H1 (cell line): ENCODE results near the gene BCL7B. TPM values are rescaled to one million over a fixed set of nuclear protein-coding genes. Genes with fewer than 3 reads are reported as not detected.

Experiments used
- CTCF ChIA-PET: fragments of 300-600 bp; sonication (Branson Sonifier 250); formaldehyde crosslinking; loops from one replicate; lab custom pipeline; 2021; ENCODE audit not compliant: partially characterized antibody; lab: Charles Lee
- POLR2A ChIA-PET: fragments of 300-600 bp; sonication (Branson Sonifier 250); formaldehyde crosslinking; loops from one replicate; lab custom pipeline; 2021; ENCODE audit warnings: inconsistent platforms; ENCODE audit not compliant: partially characterized antibody; lab: Charles Lee
- DNase-seq, 2 experiments: peaks; one replicate each; pipeline versions ENCODE4 v3.0.0 to v3.0.0-alpha.2; 2010 to 2022; ENCODE audit warnings: low spot score in 2 of 2, low read depth in 1 of 2, mixed read lengths in 1 of 2
- FAIRE-seq: peaks from 2 replicates; lab custom pipeline; 2011; peaks lifted over from hg19 to GRCh38; lab: Jason Lieb, UNC
- H2AFZ ChIP-seq: 2 replicates; pipeline ENCODE4 v1.8.1; 2012; ENCODE audit warnings: low read length, inconsistent platforms
- H2AK5ac ChIP-seq: 2 replicates; pipeline ENCODE4 v1.6.1; 2013; ENCODE audit warnings: low read depth, low read length
- H2BK120ac ChIP-seq: replicated peaks from 2 replicates; pipeline ENCODE3; 2013; ENCODE audit warnings: low read depth, low read length, inconsistent platforms
- H2BK12ac ChIP-seq: 2 replicates; pipeline ENCODE4 v1.6.1; 2013; ENCODE audit warnings: low read depth, low read length
- H2BK15ac ChIP-seq: 2 replicates; pipeline ENCODE4 v1.6.1; 2013; ENCODE audit warnings: low read length
- H2BK20ac ChIP-seq: 2 replicates; pipeline ENCODE4 v1.6.1; 2013; ENCODE audit warnings: low read length
- H2BK5ac ChIP-seq: 2 replicates; pipeline ENCODE4 v1.6.1; 2013; ENCODE audit warnings: low read depth, low read length
- H3K14ac ChIP-seq: 2 replicates; pipeline ENCODE4 v1.6.1; 2013; ENCODE audit warnings: inconsistent platforms; ENCODE audit not compliant: insufficient read length
- H3K18ac ChIP-seq: 2 replicates; pipeline ENCODE4 v1.6.1; 2013; ENCODE audit warnings: low read length; ENCODE audit errors: extremely low read depth
- H3K23ac ChIP-seq: 2 replicates; pipeline ENCODE4 v1.6.1; 2013; ENCODE audit warnings: inconsistent platforms; ENCODE audit not compliant: insufficient read length
- H3K23me2 ChIP-seq: 2 replicates; pipeline ENCODE4 v1.6.1; 2013; ENCODE audit warnings: low read depth, low read length
- H3K27ac ChIP-seq: 2 replicates; pipeline ENCODE4 v1.6.1; 2011; ENCODE audit warnings: low read depth, low read length, inconsistent platforms
- H3K27me3 ChIP-seq, 4 experiments: replicated peaks in 1 of 4; 1 replicate in 1 of 4; 2 replicates in 3 of 4; pipeline versions ENCODE4 v1.6.1 to v1.8.1; 2011 to 2013; ENCODE audit warnings: low read length in 3 of 4, mild to moderate bottlenecking in 3 of 4, inconsistent platforms in 2 of 4, mixed read lengths in 2 of 4, moderate library complexity in 1 of 4; ENCODE audit not compliant: control insufficient read depth in 3 of 4, insufficient read depth in 3 of 4; ENCODE audit errors: extremely low read depth in 1 of 4
- H3K36me3 ChIP-seq, 4 experiments: 2 replicates each; pipeline versions ENCODE4 v1.6.1 to v1.8.1; 2011 to 2013; ENCODE audit warnings: mild to moderate bottlenecking in 4 of 4, low read length in 3 of 4, moderate library complexity in 2 of 4, control low read depth in 1 of 4, inconsistent platforms in 1 of 4; ENCODE audit not compliant: insufficient read depth in 4 of 4, control insufficient read depth in 2 of 4
- H3K4ac ChIP-seq: replicated peaks from 2 replicates; pipeline ENCODE3; 2013; ENCODE audit warnings: low read length, low read depth, mixed read lengths, inconsistent platforms; ENCODE audit not compliant: insufficient read length
- H3K4me1 ChIP-seq, 4 experiments: replicated peaks in 1 of 4; 1 replicate in 1 of 4; 2 replicates in 3 of 4; pipeline versions ENCODE4 v1.6.1 to v1.8.1; 2011 to 2013; ENCODE audit warnings: low read length in 3 of 4, inconsistent platforms in 2 of 4, mixed read lengths in 1 of 4; ENCODE audit not compliant: insufficient read depth in 4 of 4, control insufficient read depth in 3 of 4
- H3K4me2 ChIP-seq, 2 experiments: 2 replicates each; pipeline versions ENCODE4 v1.6.1 to v1.8.1; 2011 to 2013; ENCODE audit warnings: low read depth in 2 of 2, low read length in 2 of 2, control low read depth in 1 of 2, inconsistent platforms in 1 of 2, mild to moderate bottlenecking in 1 of 2; ENCODE audit not compliant: insufficient read depth in 1 of 2
- H3K4me3 ChIP-seq, 4 experiments: fragments of 200-600, 300-600 bp in 1 of 4; sonication (generic), shearing (Covaris generic), sonication (Bioruptor Twin) in 1 of 4; 2 replicates each; pipeline versions ENCODE4 v1.5.1 to v1.8.1; 2011 to 2016; ENCODE audit warnings: low read length in 4 of 4, low read depth in 3 of 4, control low read depth in 2 of 4, inconsistent platforms in 2 of 4, mild to moderate bottlenecking in 2 of 4, mixed read lengths in 1 of 4, moderate library complexity in 1 of 4; ENCODE audit not compliant: insufficient read depth in 2 of 4; ENCODE audit errors: extremely low read depth in 1 of 4
- H3K56ac ChIP-seq: replicated peaks from 2 replicates; pipeline ENCODE3; 2013; ENCODE audit warnings: low read depth, mild to moderate bottlenecking, mixed read lengths, low read length, inconsistent platforms; ENCODE audit not compliant: insufficient read length
- H3K79me1 ChIP-seq: 2 replicates; pipeline ENCODE4 v1.6.1; 2013; ENCODE audit warnings: low read depth, low read length, control low read depth
- H3K79me2 ChIP-seq, 2 experiments: 2 replicates each; pipeline versions ENCODE4 v1.6.1 to v1.8.1; 2012 to 2013; ENCODE audit warnings: low read length in 2 of 2, mild to moderate bottlenecking in 2 of 2, inconsistent platforms in 1 of 2; ENCODE audit not compliant: insufficient read depth in 2 of 2, control insufficient read depth in 1 of 2
- H3K9ac ChIP-seq, 4 experiments: replicated peaks in 1 of 4; 1 replicate in 1 of 4; 2 replicates in 3 of 4; pipeline versions ENCODE4 v1.6.1 to v1.8.1; 2011 to 2013; ENCODE audit warnings: low read depth in 3 of 4, low read length in 3 of 4, control low read depth in 2 of 4, mild to moderate bottlenecking in 2 of 4, moderate library complexity in 2 of 4, inconsistent platforms in 1 of 4; ENCODE audit errors: extremely low read depth in 1 of 4
- H3K9me3 ChIP-seq, 2 experiments: 2 replicates each; pipeline versions ENCODE4 v1.6.1 to v1.8.1; 2012 to 2013; ENCODE audit warnings: mild to moderate bottlenecking in 2 of 2, moderate library complexity in 2 of 2, control low read depth in 1 of 2, inconsistent platforms in 1 of 2, low read depth in 1 of 2, low read length in 1 of 2, mixed read lengths in 1 of 2; ENCODE audit not compliant: insufficient read depth in 2 of 2
- H4K20me1 ChIP-seq, 2 experiments: replicated peaks in 1 of 2; 2 replicates each; pipeline versions ENCODE3 to v1.8.1; 2011 to 2013; ENCODE audit warnings: inconsistent platforms in 2 of 2, low read length in 2 of 2, mild to moderate bottlenecking in 1 of 2; ENCODE audit not compliant: insufficient read depth in 2 of 2, control insufficient read depth in 1 of 2
- H4K5ac ChIP-seq: 2 replicates; pipeline ENCODE4 v1.6.1; 2013; ENCODE audit warnings: low read length, low read depth, mixed read lengths, inconsistent platforms; ENCODE audit not compliant: insufficient read length
- H4K8ac ChIP-seq: 2 replicates; pipeline ENCODE4 v1.8.0; 2013; ENCODE audit warnings: mild to moderate bottlenecking, moderate library complexity, low read length, inconsistent platforms; ENCODE audit not compliant: insufficient read depth; ENCODE audit errors: extremely low read depth
- H4K91ac ChIP-seq: replicated peaks from 2 replicates; pipeline ENCODE3; 2013; ENCODE audit warnings: low read length, mixed read lengths, inconsistent platforms; ENCODE audit not compliant: insufficient read length
- ASH2L ChIP-seq: fragments of 200-600, 300-600 bp; sonication (generic); IDR thresholded peaks from one replicate; pipeline ENCODE4 v1.7.1; 2017; ENCODE audit warnings: low read length
- ATF2 ChIP-seq: IDR thresholded peaks from 2 replicates; pipeline ENCODE4 v1.6.1; 2012; ENCODE audit warnings: low read length, inconsistent platforms
- BRCA1 ChIP-seq: IDR thresholded peaks from 2 replicates; pipeline ENCODE4 v1.6.1; 2012; ENCODE audit warnings: low read depth, low read length, improper control_type of control experiment
- CREB1 ChIP-seq: IDR thresholded peaks from 2 replicates; pipeline ENCODE4 v1.6.1; 2012; ENCODE audit warnings: inconsistent platforms
- EGR1 ChIP-seq: IDR thresholded peaks from 2 replicates; pipeline ENCODE4 v1.6.1; 2011; ENCODE audit warnings: low read depth, low read length, borderline replicate concordance
- HDAC2 ChIP-seq, 2 experiments: fragments of 300-600 bp in 1 of 2; sonication (generic) in 1 of 2; IDR thresholded peaks; 2 replicates each; pipeline ENCODE4 v1.6.1; 2011 to 2012; ENCODE audit warnings: low read depth in 2 of 2, low read length in 2 of 2, mild to moderate bottlenecking in 2 of 2, moderate library complexity in 2 of 2, borderline replicate concordance in 1 of 2, inconsistent platforms in 1 of 2
- KDM4A ChIP-seq: IDR thresholded peaks from one replicate; pipeline ENCODE4 v1.7.1; 2012; ENCODE audit warnings: low read depth, mild to moderate bottlenecking, moderate library complexity, low read length, inconsistent platforms; ENCODE audit not compliant: severe bottlenecking
- MAFK ChIP-seq: IDR thresholded peaks from 2 replicates; pipeline ENCODE4 v1.6.1; 2012; ENCODE audit warnings: low read depth, mild to moderate bottlenecking, improper control_type of control experiment, low read length
- RAD21 ChIP-seq, 2 experiments: IDR thresholded peaks in 1 of 2; conservative IDR thresholded peaks in 1 of 2; 2 replicates each; pipeline ENCODE4 v1.6.1; 2011; ENCODE audit warnings: low read depth in 2 of 2, low read length in 2 of 2, improper control_type of control experiment in 1 of 2, inconsistent platforms in 1 of 2, mild to moderate bottlenecking in 1 of 2, moderate library complexity in 1 of 2
- SP1 ChIP-seq: IDR thresholded peaks from 2 replicates; pipeline ENCODE4 v1.6.1; 2011; ENCODE audit warnings: low read depth, low read length
- TAF7 ChIP-seq: optimal IDR thresholded peaks from 2 replicates; pipeline ENCODE3; 2011; ENCODE audit warnings: low read depth, mild to moderate bottlenecking, inconsistent platforms, low read length, moderate library complexity, borderline replicate concordance
- YY1 ChIP-seq: IDR thresholded peaks from 2 replicates; pipeline ENCODE4 v1.6.1; 2011; ENCODE audit warnings: low read depth, mild to moderate bottlenecking, low read length
- WGBS, 2 experiments: shearing (Covaris generic) in 1 of 2; methylation state at CpG; one replicate each; pipeline versions ENCODE4 v1.1.6 to v1.1.7; 2013 to 2015; ENCODE audit warnings: low lambda C conversion rate in 2 of 2, mixed read lengths in 2 of 2, inconsistent platforms in 1 of 2, low coverage in 1 of 2, missing lambda C conversion rate in 1 of 2; ENCODE audit not compliant: insufficient replicate concordance in 2 of 2, insufficient coverage in 1 of 2, insufficient read length in 1 of 2; ENCODE audit errors: extremely low coverage in 1 of 2, missing lambda C conversion rate in 1 of 2; 5-methylcytosine and 5-hydroxymethylcytosine counted together
- polyA plus RNA-seq, 7 experiments: library from polyadenylated mRNA; depleted of rRNA in 3 of 7; stranded (reverse) in 5 of 7; unstranded in 2 of 7; fragments of >200 nt in 5 of 7; fragments of 200-250 nt in 2 of 7; gene quantifications; 1 replicate in 5 of 7; 2 replicates in 1 of 7; 4 replicates in 1 of 7; pipeline versions ENCODE4 v1.2.1 to v1.2.3, GENCODE V29; 2011 to 2013; ENCODE audit warnings: missing spikeins in 2 of 7, mixed read lengths in 2 of 7
- total RNA-seq: library from RNA; stranded (reverse); fragmentation: NEBNext Ultra II Directional; extraction: Animal tissue kit (Norgen Biotek cat#: 25700); gene quantifications from 2 replicates; pipeline ENCODE4 v1.2.1, GENCODE V29; 2021

Gene BCL7B
- total and polyA plus RNA-seq, 2 of the 8 experiments (the other 6 are each of a cell fraction or from before 2014, with no cell fraction given), result 24.9 to 44.6 TPM

- H2BK120ac ChIP-seq, result no peak overlapping the region
- H3K56ac ChIP-seq, result no peak overlapping the region
- no peak for TF ChIP-seq EGR1
- TF ChIP-seq KDM4A, result no peak
- no peak for TF ChIP-seq BRCA1
- no peak for TF ChIP-seq HDAC2 (IDR thresholded peaks at IDR 0.05; ENCODE audit: borderline replicate concordance in 1 of 2, low read depth in 2 of 2, low read length in 2 of 2)
- no peak for TF ChIP-seq CREB1
- no peak for TF ChIP-seq ATF2
- TF ChIP-seq MAFK, result no peak
- no peak for TF ChIP-seq YY1
- no peak for TF ChIP-seq RAD21 (IDR thresholded peaks at IDR 0.05 in 1 of 2, conservative IDR thresholded peaks at IDR 0.05 in 1 of 2; ENCODE audit: low read depth in 2 of 2, low read length in 2 of 2)
- no peak for TF ChIP-seq SP1
- TF ChIP-seq TAF7, result no peak
- no peak for TF ChIP-seq ASH2L
- TF ChIP-seq, all 59 proteins: peak for 0
- Histone ChIP-seq H3K4me3 (no peak overlapping the region), H2BK5ac (no peak overlapping the region), H3K27ac (no peak overlapping the region), H2AFZ (no peak overlapping the region), H3K18ac (no peak overlapping the region), H3K4me2 (no peak overlapping the region), H2BK20ac (no peak overlapping the region), H3K23ac (no peak overlapping the region), H4K8ac (no peak overlapping the region), H3K23me2 (no peaks in the 10 kb centered on the region), H4K5ac (no peak overlapping the region), H3K9ac (no peak overlapping the region), H4K20me1 (peaks cover 0 to 3% of the 10 kb centered on the region in 2 experiments), H3K36me3 (peaks cover 14 to 37% (median 22%) of the 10 kb centered on the region in 4 experiments; a peak in 7 of 8 replicates), H2BK15ac (no peak overlapping the region), H3K27me3 (no peaks in the 10 kb centered on the region), H3K79me1 (peaks cover 3% of the 10 kb centered on the region; the same call in 1 of the 2 replicates), H3K9me3 (no peaks in the 10 kb centered on the region), H3K4ac (no peak overlapping the region), H3K14ac (no peak overlapping the region), H3K4me1 (no peaks in the 10 kb centered on the region), H2BK12ac (no peak overlapping the region), H2AK5ac (no peak overlapping the region), H3K79me2 (no peaks in the 10 kb centered on the region), H4K91ac (no peak overlapping the region)
- FAIRE-seq, result no peak
- DNase-seq, result no peak
- ChIA-PET POLR2A (interaction anchor here (0.9 to 1.7 kb wide), 7 partner anchors 8 to 44 kb away, joined by 3 to 6 read pairs (median 4); partner anchors contain the start of gene BCL7B), CTCF (no interaction called here)
- WGBS, 2 experiments, result 87% methylated on average over 15 of the region's 16 CpGs; no CpG with 5 or more reads in 1 of the 2 experiments
Measured at GRCh38 chr7:73537051-73537450, 20.4 kb downstream of the BCL7B start.
